HCT116 (cell line): ENCODE results near the gene AHNAK.

Source experiments
- CTCF ChIP-seq, 3 experiments: fragments of 200-600 bp in 1 of 3; sonication (generic) in 1 of 3; IDR thresholded peaks in 2 of 3; conservative IDR thresholded peaks in 1 of 3; 2 replicates each; pipeline ENCODE4 v1.5.1; 2012 to 2017; ENCODE audit warnings: low read depth in 2 of 3, low read length in 2 of 3, antibody characterized with exemption in 1 of 3, borderline replicate concordance in 1 of 3, control low read depth in 1 of 3, mild to moderate bottlenecking in 1 of 3, mixed read lengths in 1 of 3, mixed run types in 1 of 3, moderate library complexity in 1 of 3; ENCODE audit not compliant: insufficient read depth in 1 of 3
- POLR2AphosphoS5 ChIP-seq: IDR thresholded peaks from 2 replicates; pipeline ENCODE4 v1.6.1; 2011; ENCODE audit warnings: mild to moderate bottlenecking, low read depth, low read length, moderate library complexity
- RAD21 ChIP-seq: IDR thresholded peaks from 2 replicates; pipeline ENCODE4 v1.6.1; 2012; ENCODE audit warnings: low read depth, mild to moderate bottlenecking
- YY1 ChIP-seq: IDR thresholded peaks from 2 replicates; pipeline ENCODE4 v1.6.1; 2011; ENCODE audit warnings: low read length, low read depth, moderate library complexity, mild to moderate bottlenecking; ENCODE audit not compliant: insufficient replicate concordance; ENCODE audit errors: extremely low read depth
- ZNF274 ChIP-seq: fragments of 200-500 bp; sonication (Bioruptor generic); IDR thresholded peaks from 2 replicates; pipeline ENCODE4 v1.6.1; 2014; ENCODE audit warnings: mild to moderate bottlenecking, low read depth, low read length, inconsistent platforms

GRCh38 chr11:62592989-62593421, 46.4 kb upstream of the AHNAK start:
- TF ChIP-seq POLR2AphosphoS5 (no peak), ZNF274 (no peak), CTCF (IDR thresholded peaks at IDR 0.05 in 2 of 3, conservative IDR thresholded peaks at IDR 0.05 in 1 of 3; ENCODE audit: borderline replicate concordance in 1 of 3, insufficient read depth in 1 of 3, low read depth in 2 of 3, low read length in 2 of 3) (no peak), RAD21 (no peak), YY1 (no peak)
